NT2/D1 (cell line): ENCODE measurements around the gene AGMO.

ENCODE experiments used
- YY1 ChIP-seq: IDR thresholded peaks from 2 replicates; pipeline ENCODE4 v1.6.1; 2011; ENCODE audit not compliant: insufficient read length, insufficient read depth
- ZNF274 ChIP-seq: IDR thresholded peaks from 2 replicates; pipeline ENCODE4 v1.6.1; 2011; ENCODE audit warnings: mild to moderate bottlenecking, low read depth, low read length

- TF ChIP-seq ZNF274 (no peak), YY1 (no peak)
These were observed 70.5 kb downstream of the AGMO start for GRCh38 chr7:15491361-15491760.
